VCaP (cell line): ENCODE measurements around the gene TBX5.

Experiments
- H3K27ac ChIP-seq: fragments of 450-650 bp; 2 replicates; pipeline ENCODE4 v1.5.1; 2017
- CTCF ChIP-seq: fragments of 450-650 bp; conservative IDR thresholded peaks from 2 replicates; pipeline ENCODE4 v1.5.1; 2017; ENCODE audit warnings: mild to moderate bottlenecking, moderate library complexity

Gene TBX5

GRCh38 chr12:114403011-114403689 is 2.8 kb downstream of the TBX5 start:
- no peak overlapping the region for H3K27ac ChIP-seq
- no peak for TF ChIP-seq CTCF

GRCh38 chr12:114402084-114402717 is 3.7 kb downstream of the TBX5 start:
- TF ChIP-seq CTCF = no peak
- H3K27ac ChIP-seq = no peak overlapping the region

- no peak for TF ChIP-seq CTCF
Measured at GRCh38 chr12:114401328-114402083, 4.4 kb downstream of the TBX5 start.

GRCh38 chr12:114400925-114401324 is 5.0 kb downstream of the TBX5 start:
- TF ChIP-seq CTCF = no peak
- no peak overlapping the region for H3K27ac ChIP-seq

More at GRCh38 chr12:114401328-114402083, 4.4 kb downstream of the TBX5 start:
- no peak overlapping the region for H3K27ac ChIP-seq

- no peak overlapping the region for H3K27ac ChIP-seq
- no peak for TF ChIP-seq CTCF
Measured at GRCh38 chr12:114400361-114400811, 5.6 kb downstream of the TBX5 start.

- TF ChIP-seq CTCF = no peak
- no peak overlapping the region for H3K27ac ChIP-seq
Measured at GRCh38 chr12:114399664-114400211, 6.2 kb downstream of the TBX5 start.
